ENCODE data around the gene KIF4B.

The KIF4B gene

GRCh38 chr5:155064580-155064979 is 51.0 kb downstream of the KIF4B start:
- DNase-seq = no peak

GRCh38 chr5:155066886-155067595 is 53.5 kb downstream of the KIF4B start:
- DNase-seq = no peak
